GM18511 (cell line): ENCODE results near the gene ETFA.

Experiments
- ATAC-seq: cut with Tn5 transposase; IDR thresholded peaks from one replicate; pipeline ENCODE4 v1.9.1; 2021; ENCODE audit warnings: mild to moderate bottlenecking, moderate library complexity; ENCODE audit not compliant: unreplicated experiment

ETFA gene

GRCh38 chr15:76177491-76178040 lies 133.7 kb downstream of the ETFA start:
- no peak for ATAC-seq

GRCh38 chr15:76176487-76177085 lies 134.7 kb downstream of the ETFA start:
- ATAC-seq, result no peak

DNA sequence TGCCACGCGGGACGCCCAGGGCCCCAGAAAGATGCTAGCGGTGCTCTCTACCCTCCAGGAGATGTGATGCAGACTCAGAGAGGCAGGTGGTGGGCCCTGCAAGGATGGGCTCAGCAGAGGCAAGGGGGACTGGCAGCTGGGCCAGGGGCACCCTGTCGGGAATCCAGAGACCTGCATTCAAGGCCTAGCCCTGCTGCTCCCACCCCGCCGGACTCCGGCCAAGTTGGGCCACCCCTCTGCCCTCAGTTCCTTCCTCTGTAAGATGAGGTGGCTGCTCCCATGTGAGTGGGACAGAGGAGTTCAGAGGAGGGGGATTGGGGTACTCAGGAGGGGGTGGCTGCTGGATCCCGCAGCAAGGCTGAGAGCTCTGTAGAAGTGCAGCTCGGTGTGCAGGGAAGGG lies 135.2 kb downstream of the ETFA start:
- ATAC-seq, result no peak

GRCh38 chr15:76175442-76175841 lies 135.8 kb downstream of the ETFA start:
- no peak for ATAC-seq

DNA sequence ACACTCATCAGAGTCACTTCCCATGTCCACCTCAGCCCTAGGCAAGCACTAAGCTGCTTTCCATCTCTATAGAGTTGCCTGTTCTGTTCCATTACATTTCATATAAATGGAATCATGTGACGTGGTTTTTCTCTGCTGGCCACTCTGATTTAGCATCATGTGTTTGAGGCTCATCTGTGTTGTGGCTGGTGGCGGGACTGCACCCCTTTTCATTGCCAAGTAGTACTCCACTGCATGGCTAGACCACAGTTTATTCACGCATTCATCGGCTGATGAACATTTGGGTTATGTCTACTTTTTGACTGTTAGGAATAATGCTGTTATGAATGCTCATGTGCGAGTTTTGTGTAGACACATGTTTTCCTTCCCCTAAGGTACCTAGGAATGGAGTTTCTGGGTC lies 136.6 kb downstream of the ETFA start:
- ATAC-seq, result no peak

DNA sequence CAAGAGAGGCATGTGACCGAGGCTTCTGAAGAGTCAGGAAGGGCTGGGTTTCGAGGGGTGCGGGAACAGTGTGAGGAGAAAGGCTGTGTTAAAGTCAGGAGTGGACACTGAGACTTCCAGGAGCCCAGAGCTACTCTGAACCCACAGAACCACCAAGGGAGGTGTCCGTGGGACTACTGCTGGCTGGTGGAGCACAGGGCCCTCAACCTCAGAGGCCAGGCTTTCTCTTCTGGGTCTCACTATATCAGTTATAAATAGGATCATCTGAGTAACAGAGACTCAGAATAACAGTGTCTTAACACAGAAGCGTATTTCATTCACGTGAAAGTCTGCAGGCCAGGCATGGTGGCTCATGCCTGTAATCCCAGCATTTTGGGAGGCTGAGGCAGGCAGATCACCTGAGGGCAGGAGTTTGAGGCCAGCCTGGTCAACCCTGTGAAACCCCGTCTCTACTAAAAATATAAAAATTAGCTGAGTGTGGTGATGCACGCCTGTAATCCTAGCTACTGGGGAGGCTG lies 137.9 kb downstream of the ETFA start:
- no peak for ATAC-seq

DNA sequence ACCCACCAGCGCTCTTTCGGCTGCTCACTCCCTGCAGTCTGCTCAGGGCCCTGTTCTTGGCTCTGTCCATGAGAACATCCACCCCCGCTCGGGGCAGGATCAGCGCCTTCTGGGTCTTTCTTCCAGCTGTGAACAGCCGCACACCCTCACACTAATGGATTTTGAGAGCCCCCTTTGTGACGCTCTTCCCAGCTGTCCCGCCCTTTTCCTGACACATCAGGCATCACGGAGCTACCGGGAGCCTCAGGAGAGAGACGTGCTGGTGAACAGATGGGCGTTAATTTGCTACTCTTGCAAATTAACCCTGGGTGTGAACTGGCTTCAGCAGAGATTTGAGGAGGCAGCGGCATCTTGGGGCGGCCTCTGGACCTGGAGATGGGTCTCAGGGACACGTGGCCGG lies 138.5 kb downstream of the ETFA start:
- no peak for ATAC-seq

DNA sequence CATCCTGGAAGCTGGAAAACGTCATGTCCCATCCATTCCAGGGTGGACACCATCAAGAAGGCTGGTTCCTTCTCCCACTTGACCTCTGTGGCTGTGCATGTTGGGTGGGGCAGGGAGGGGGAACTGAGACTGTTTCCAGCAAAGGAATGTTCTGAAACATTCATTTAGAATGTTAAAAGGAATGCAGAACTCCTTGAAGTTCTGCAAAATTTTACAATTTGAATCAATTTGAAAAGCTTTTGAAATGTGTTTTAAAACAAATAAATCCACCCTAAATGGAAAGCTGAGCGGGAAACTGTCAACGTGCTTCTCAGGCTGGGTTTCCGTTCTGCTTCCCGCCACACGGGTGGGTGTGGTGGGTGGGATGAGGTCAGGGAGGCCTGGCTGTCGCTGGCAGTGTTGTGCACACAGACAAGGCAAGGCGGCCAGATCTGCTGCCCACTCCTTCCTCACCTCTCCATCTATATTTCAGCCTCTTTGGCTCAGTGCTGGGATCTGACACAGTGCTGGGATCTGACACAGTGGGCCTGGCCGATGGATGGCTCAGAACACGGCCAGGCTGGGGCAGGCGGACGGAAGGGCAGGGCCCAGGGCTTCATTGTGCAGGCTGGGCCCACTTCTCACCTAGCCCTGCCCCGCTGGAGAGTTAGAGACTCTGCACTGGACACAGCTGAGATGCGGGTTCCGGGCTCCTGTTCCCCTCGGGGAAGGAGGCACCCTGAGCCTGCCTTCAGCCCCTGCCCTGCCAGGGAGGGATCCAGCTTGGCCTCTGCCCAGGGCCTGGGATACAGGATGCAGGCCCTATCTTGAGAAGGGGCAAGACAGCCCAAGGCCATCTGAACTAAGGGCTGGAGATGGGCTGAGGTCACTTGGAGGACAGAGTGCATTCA lies 141.1 kb downstream of the ETFA start:
- no peak for ATAC-seq

DNA sequence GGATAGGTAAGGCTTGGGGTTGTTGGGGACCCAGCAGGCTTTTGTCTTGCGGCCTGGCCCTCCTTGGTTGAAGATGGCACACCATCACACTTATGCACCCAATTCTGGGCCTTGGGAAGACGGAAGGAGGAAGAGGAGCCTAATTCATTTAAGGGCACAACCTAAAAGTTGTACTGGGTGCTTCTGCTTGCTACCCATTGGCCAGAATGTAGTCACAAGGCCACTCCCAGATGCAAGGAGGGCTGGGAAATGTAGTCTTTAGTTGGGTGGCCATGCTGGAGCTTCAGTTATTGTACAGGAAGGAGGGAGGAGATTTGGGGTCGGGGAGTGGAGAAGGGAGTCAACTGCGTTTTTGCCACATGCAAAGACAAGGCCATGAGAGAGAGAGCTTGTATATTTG lies 142.3 kb downstream of the ETFA start:
- ATAC-seq, result no peak

- no peak for ATAC-seq
Measured at GRCh38 chr15:76168237-76168984, 142.9 kb downstream of the ETFA start.

DNA sequence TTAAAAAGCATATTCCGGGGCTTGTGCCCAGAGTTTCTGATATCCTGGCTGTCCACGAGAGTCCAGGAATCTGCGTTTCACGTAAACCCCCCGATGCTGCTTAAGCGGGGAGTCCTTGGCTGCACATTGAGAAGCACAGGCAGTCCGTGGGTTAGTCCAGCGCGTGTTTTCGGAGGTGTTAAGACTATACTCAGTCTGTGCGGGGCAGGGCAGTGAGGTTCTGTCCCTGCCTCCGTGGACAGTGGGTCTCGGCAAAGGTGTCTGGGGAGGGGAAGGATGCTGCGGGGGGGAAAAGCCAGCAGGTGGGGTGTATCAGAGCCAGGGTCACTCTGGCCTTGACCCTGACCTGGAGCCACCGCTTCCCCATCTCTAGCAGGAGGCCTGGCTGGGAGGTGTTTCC lies 145.3 kb downstream of the ETFA start:
- ATAC-seq, result no peak
